NOMO-1 (cell line): Measurements from ENCODE around the gene TSPAN33.

ENCODE experiments used
- DNase-seq, 2 experiments: peaks; one replicate each; lab custom pipeline; 2025; ENCODE audit not compliant: unreplicated experiment in 2 of 2; lab: John Stamatoyannopoulos, UW

Gene TSPAN33

DNA sequence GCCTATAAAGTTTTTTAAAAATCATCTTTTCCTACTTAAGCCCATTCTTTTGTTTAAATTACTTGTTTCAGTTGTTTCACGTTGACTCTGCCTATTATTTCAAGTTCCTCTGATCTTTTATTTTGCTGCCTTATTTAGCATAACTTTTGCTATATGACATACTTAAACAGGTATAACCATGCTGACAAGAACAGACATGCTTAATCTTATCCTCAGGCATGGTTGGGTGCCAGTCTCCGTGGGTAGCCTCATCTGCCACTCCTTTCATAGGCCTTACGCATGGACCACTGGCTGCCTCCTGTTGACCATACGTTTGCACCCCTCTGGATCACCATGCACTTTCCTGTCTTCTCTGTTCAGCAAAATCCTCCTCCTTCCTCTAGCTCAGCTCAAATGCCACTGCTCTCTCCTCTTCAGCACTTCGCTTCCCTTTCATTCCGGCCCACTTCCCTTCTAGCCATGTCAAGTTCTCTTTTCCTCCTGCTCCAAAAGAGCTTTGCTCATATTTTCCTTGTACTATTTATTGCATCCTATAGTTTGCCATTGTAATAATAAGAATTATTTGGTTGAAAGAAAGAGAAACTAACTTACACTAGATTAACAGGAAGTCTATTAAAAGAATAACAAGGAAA is 10.0 kb upstream of the TSPAN33 start:
- peak in 1 of 2 experiments; percentile 11 for DNase-seq

DNA sequence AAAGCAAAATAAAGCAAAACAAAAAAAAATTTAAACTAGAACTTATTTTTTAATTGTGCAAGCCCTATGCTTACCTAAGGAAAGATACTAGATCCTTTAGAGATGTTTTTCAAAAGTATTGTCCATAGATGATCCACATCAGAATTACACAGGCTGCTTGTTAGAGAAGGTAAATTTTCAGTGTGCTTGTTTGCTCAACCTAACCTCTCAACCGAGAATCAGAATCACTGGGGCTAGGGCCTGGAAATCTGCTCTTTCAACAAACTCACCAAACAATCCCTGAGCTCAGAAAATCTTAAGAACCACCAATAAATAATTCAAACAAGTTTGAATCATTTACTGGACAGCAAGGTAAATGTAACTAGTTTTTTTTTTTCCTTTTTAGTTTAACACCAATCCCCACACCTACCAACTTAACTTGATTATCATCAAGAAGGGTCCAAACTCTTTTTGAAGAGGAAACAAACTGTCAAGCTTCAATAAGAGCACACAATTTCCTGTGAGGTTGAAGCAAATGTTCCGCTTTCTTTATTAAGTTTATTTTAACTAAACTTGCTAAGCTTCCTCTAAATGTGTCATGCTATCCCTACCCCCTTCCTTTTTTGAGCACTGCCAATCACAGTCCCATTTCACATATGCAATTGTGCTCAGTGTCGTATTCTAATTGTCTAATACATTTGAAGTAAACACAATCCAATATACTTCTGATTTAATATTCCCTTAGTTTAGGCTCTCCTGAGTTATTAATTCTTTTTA is 7.4 kb upstream of the TSPAN33 start:
- peak; percentile 17 to 85 for DNase-seq

DNA sequence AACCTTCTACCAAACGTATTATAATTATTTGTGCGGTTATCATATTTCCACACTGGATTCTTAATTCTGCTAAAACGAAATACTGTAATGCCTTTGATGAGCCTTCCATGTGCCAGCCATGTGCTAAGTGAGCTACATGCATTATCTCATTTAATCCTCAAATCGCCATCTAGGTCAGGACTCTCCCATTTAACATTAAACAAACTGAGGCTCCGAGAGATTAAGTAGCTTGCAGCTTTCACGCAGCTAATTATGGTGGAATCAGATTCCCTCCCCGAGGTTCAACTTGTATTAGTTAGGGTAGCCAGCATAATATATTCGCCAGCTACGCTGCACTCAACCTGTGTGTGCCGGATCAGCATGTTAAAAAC is 798 bp upstream of the TSPAN33 start:
- DNase-seq = no peak

DNA sequence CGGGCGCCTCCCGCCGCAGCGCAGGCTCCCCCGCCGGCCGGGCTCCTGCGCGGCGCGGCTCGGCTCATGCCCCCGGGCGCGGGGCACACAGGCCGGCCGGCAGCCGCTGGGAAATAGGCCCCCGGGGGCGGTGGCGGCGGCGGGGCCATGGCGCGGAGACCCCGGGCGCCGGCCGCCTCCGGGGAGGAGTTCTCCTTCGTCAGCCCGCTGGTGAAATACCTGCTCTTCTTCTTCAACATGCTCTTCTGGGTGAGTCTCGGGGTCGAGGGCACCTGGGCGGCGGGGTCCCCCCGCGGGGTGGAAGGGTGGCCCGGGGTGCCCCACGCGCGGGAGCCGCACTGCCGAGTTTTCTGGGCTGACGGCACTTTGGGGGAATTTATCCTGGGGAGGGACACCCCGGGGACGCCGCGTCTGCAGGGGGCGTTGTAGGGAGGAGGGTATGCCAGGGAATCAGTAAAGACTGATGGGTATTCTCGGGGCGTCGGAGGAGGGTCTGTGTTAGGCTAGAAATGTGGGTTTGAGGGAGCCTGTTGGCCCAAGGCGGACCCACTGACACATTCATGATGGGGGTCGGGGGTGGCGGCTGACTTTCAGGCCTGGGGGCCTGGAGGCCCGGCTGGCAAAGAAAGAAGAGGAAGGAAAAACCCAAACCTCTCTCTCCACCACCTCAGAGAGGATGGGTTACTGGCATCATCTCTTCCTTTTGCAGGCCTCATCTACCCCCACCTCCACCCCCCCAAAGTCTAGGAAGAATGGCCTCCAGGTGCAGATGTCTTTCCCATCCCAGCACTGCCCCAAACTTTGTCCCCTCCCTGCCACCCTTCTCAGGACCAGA is 544 bp downstream of the TSPAN33 start:
- no peak for DNase-seq

DNA sequence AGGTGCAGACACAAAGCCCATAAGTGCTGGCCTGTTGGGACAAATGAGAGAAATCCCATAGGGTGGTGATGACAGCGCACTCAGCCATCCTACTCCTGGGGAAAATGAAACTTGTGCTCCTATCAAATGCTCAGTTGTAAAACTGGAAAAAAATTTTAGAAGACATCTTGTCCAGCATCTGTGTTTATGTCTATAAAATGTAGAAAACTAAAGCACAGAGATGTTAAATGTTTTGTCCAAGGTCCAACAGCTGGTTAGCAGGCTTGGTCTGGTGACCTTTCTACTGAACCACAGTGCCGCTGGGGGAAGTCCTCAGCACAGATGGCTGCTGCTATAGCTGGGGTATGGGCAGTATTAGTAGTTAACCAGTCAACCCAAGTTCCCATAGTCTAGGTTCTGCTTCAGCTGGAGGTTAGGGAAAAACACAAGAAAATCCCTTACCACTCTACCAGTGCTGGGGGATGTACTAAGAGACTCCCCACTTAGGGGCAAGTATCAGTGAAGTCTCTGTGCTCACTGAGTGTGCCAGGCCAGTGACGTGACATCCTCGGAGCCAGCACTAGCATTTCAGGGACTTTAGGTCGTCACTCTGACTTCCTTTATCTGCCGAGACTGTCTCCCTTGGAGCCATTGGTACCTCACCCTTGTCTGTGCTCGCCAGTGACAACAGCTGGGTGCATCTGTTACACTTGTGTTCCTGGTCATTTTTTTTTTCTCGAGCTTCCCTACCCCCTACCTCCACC is 1.9 kb downstream of the TSPAN33 start:
- no peak for DNase-seq

DNA sequence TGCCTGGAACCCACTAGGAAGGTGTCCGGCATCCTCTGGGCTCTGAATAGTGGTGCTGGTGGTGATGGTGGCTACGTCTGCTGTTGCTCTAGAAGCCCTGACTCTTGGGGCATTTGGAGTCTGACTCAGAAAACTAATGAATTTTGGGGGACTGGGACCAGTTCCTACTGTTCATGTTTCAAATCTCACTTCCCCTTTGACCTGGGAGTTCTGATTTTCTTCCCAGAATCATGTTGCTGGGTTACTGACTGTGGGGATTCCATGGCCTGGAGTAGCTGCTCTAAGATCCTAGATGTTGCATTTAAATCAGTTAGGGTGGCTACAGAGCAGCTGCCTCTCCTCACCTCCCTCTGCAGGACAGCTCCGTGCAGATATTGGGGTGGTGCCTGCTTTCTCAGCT is 3.2 kb downstream of the TSPAN33 start:
- DNase-seq = no peak

DNA sequence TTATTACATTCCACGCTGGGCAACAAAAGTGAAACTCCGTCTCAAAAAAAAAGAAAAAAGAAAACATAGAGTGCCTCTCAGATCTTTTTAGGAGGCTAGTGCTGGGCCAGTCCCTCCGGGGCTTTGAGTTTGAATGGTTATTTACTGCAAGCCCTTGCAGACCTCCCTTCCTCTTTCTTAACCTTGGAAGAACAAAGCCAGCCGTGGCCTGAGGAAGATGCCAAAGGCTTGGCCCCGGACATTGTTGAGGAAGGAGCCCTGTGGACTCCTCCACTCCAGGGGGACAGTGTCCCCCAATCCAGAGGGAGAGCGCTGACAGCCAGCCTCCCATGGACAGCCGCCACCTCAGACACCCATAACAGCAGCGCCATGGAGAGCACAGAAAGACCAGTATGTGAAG is 5.0 kb downstream of the TSPAN33 start:
- DNase-seq = peak; percentile 16 to 34

DNA sequence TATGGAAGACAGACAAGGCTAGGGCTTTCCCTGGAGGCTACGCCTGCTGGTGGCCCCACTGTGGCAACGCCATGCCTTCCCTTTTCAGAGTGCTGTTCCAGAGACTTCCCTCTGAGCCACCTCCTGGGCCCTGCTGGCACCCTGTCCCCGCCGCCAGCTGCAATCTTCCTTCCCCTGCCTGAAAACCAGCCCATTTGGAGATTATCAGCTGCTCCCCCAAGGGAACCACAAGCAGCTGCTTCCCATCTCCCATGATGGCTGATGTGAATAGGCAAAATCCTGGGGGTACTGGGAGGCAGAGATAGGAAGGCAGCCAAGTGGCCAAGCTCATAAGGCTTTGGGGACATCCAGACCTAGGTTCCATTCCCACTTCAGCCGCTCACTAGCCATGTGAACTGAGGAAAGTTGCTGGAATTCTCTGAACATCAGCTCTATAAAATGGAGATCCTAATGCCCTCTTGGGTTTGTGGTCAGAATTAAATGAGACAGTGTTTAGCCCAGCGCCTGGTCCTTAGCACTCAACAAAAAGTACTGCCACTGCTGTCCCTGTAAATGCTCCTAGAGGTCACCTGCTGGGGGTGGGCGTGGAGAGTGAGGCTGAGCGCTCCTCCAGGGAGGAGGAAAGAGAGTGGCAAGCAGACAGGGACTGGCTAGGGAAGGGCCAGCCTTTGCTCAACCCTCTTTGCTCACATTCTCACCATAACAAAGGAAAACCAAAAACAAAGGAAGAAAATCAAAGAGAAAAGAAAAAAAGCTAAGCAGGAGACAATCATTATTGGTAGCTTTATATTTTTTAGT is 5.9 kb downstream of the TSPAN33 start:
- no peak for DNase-seq

DNA sequence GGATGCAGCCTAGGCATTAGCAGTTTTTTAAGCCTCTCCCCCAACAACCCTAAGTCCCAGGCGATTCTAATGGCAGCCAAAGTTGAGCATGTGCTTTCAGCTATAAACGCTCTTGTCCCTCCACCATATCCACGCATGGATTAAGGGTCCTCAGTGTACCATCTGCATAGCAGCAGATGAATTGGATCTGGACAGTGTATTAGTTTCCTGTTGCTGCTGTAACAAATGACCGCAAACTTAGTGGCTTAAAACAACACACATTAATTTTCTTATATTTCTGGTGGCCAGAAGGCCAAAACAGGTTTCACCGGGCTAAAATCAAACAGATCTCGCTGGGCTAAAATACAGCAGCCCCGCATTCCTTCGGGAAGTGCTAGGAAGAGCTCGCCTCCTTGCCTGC is 13.1 kb downstream of the TSPAN33 start:
- DNase-seq = no peak

DNA sequence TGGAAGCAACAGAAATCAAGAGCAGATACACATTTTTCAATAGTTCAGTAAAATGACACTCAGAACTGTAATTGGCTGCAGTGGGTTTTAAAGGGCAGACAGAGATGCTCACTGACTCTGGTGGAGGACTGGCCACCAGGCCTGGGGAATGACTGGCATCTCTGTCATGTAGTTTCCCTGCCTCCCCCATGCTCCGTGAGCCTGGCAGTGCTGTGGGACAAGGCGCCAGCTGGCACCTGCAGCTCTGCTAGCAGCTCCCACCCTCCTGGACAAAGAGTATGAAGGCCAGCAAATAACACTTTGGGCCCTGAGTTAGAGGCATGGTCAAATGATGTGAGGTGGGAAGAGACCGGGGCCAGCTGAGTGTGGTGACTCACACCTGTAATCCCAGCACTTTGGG is 15.0 kb downstream of the TSPAN33 start:
- DNase-seq = no peak

DNA sequence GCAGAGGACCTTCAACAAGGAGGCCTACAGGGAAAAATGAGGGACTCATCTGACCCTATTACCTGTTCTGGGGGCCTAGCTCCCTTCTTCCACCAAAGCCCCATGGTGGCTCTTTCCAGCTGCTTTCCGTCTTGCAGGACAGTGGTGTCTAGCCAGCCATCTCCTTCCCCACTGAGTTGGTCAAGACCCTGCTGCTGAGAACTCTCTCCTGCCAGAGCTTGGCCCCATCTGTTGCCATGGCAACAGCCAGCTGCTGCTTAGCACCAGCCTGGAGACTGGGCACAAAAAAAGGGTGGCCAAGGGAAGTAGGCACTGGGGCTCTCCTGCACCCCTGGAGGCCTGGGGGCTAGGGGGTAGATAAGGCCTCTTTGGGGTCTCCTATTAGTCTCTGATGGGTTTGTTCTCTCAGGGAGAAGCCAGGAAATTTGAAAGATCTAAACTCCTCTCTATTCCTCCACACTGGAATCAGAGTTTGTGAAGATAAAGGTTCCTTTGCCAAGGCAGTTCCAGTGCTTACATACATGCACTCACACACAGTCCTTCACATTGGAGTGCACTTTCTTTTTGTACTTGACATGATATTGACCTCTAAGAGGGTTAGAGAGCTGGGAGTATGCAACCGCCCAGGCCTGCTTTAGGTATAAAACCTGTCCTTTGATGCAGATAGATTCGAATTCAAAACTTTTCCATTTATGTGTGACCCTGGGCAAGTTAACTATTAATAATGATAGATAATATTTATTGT is 15.8 kb downstream of the TSPAN33 start:
- DNase-seq = no peak

DNA sequence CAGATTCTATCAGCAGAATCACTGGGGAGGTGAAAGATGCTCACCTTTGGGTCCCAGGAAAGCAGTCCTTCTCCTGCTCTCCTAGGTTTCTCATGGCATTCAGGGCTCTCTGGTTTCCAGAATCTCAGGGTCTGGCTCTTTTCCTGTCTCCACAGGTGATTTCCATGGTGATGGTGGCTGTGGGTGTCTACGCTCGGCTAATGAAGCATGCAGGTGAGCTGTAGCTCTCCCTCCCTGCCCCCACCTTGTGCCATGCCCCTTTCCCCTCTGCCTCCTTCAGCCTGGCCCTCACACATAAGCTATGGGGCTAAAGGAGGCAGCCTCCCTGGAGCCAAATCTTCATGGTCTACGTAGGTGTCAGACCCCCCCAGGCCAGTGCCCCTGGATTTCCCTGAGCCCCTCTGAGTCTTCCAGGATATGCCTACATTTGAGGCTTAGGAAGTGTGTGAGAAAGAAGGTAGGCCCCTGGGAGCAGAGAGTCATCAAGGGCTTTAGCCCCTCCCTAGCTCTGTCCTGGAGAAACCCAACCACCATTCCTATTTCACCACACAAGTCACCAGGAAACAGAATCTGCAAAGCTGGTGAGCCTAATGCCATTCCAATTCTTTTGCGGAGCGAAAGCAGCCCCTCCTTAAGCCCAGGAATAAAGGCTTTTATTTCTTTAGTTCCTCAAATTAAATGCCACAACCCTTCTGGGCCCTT is 17.2 kb downstream of the TSPAN33 start:
- DNase-seq = no peak

DNA sequence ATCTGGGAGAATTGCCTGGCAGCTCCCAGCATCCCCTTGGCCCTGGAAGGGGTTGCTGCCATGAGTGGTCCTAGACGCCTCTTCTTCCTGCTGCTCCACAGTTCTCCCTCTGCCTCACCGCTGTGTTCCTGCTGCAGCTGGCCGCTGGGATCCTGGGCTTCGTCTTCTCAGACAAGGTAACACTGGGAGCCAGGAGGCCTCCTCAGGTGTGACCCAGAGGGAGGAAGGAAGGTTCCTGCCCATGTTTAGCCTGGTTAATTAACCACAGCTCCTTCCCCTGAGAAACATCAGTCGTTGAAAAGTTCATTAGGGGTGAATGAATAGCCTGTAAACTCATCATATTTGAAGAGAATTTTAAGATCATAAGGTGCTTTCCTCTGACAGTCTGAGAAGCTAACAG is 18.2 kb downstream of the TSPAN33 start:
- no peak for DNase-seq

DNA sequence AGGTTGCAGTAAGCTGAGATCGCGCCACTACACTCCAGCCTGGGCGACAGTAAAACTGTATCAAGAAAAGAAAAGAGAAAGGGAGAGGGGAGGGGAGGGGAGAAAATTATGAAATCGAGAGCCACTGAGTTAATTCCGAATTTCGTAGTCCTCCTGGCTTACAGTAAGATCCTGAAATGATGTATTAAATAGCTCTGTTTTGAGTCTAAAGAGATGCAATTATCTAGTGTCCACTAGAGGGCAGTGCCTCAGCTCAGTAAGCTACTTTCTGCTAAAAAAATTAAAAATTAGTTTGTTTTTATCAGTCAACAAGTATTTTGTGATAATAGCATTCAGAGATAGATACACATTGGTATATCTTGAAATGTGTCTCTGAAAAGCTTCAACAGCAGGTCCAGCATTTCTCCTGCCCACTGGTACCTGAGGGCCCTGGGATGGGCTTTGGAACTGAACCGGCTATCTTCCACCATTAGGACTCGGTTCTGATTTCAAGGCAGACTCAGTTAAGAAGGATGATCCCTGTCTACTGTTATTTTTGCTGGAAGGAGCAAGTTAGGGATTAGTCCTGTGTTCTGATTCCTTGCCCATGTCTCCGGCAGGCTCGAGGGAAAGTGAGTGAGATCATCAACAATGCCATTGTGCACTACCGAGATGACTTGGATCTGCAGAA is 19.5 kb downstream of the TSPAN33 start:
- DNase-seq = peak in 1 of 2 experiments; percentile 17

DNA sequence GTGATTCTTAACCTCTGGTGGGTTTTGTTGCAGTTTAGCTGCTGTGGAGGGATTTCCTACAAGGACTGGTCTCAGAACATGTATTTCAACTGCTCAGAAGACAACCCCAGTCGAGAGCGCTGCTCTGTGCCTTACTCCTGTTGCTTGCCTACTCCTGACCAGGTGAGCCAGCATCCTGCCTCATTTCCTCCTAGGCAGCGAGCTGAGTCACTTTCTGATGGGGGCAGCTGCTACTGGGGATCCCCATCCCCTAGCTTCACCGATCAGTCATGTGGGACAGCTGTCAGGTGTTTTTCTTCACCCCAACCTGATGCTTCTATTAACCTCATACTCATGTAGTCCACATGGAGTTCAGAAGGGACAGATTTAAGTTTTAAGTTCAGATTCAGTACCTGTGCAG is 22.2 kb downstream of the TSPAN33 start:
- DNase-seq = no peak

DNA sequence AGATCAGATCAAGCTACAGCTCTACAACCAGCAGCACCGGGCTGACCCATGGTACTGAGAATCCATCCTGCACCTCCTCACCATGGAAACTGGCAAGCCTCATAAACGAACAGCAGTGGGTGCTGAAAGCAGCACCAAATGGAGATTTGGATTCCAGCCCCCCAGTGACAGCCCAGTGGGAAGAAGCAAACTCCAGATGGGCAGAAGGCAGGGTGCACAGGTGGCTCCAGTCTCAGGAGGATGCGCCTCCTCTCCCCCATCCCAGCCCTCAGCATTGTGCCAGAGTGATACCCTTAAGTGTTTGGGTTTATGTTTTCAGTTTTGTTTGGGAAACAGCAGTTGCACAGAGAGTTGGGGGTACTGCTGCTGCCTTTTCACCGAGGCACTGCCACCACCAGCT is 23.3 kb downstream of the TSPAN33 start:
- DNase-seq = no peak

DNA sequence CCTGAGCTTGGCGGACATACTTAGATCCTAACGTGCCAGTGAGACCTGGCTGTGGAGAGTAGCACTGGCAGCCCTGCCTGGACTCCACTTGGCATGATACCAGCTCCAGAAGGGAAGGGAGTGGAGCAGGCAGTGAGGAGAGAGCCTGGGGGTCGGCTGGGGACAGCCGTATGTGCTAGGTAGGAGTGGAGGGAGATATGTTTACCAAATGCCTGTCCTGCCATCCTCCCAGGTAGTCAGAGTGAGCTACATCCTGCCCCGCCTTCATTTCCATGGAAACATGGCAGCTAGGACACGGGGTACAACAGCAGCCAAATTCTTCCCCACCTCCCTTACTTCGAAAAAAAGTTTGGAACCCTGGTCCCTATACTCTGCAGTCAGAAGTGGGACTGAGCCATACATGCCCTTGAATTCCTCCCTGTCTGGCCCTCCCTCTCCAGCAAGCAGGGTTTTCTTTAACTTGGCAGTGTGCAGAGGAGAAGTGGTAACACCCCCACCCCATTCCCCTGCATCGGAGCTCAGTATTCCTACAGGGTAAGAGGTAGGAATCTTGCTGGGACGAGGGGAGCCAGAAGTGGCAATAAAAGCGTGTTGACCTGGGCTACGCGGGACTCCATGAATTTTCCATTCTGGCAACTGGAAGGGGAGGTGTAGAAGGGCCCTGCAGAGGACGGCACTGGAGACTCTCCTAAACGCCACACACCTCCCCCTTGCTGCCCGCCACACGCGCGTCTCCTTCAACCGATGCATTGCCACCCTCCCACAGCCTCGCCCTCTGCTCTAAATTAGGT is 23.9 kb downstream of the TSPAN33 start:
- DNase-seq = no peak
